Progenitor cell of endocrine pancreas (in vitro differentiated cells): ENCODE measurements around the gene TMEM51. TPM values are rescaled to one million over a fixed set of nuclear protein-coding genes. Genes with fewer than 3 reads are reported as not detected.

Experiments used
- DNase-seq: peaks from one replicate; pipeline ENCODE4 v3.0.0; 2021; ENCODE audit warnings: low spot score; ENCODE audit not compliant: unreplicated experiment
- H3K27ac Mint-ChIP-seq: 2 replicates; pipeline ENCODE4 v1.8.0; 2021; ENCODE audit warnings: mild to moderate bottlenecking, moderate library complexity, mixed read lengths
- H3K27me3 Mint-ChIP-seq: 2 replicates; pipeline ENCODE4 v1.8.0; 2021; ENCODE audit warnings: mixed read lengths
- H3K36me3 Mint-ChIP-seq: 2 replicates; pipeline ENCODE4 v1.8.0; 2022; ENCODE audit warnings: mixed read lengths; ENCODE audit not compliant: insufficient read depth
- H3K4me1 Mint-ChIP-seq: 2 replicates; pipeline ENCODE4 v1.8.0; 2021; ENCODE audit warnings: low read depth, mixed read lengths
- H3K4me3 Mint-ChIP-seq: 2 replicates; pipeline ENCODE4 v1.8.0; 2021; ENCODE audit warnings: low read depth, mild to moderate bottlenecking, moderate library complexity, mixed read lengths
- H3K9me3 Mint-ChIP-seq: 2 replicates; pipeline ENCODE4 v1.8.0; 2021; ENCODE audit warnings: low read depth, mixed read lengths
- total RNA-seq: library from RNA; stranded (reverse); gene quantifications from 2 replicates; pipeline ENCODE4 v1.2.1, GENCODE V29; 2021
- TF ChIP-seq, protein P1 (sequence below): fragments of 200-600 bp; sonication (generic); IDR thresholded peaks from one replicate; pipeline ENCODE4 v1.5.0; 2021; ENCODE audit warnings: antibody characterized with exemption, mild to moderate bottlenecking; ENCODE audit not compliant: unreplicated experiment

TMEM51 gene
- total RNA-seq, 1 donor from 2014 or later = 14.8 TPM

GRCh38 chr1:15107911-15108310 is 45.6 kb upstream of the TMEM51 start:
- no peak for DNase-seq
- TF ChIP-seq, protein P1, sequence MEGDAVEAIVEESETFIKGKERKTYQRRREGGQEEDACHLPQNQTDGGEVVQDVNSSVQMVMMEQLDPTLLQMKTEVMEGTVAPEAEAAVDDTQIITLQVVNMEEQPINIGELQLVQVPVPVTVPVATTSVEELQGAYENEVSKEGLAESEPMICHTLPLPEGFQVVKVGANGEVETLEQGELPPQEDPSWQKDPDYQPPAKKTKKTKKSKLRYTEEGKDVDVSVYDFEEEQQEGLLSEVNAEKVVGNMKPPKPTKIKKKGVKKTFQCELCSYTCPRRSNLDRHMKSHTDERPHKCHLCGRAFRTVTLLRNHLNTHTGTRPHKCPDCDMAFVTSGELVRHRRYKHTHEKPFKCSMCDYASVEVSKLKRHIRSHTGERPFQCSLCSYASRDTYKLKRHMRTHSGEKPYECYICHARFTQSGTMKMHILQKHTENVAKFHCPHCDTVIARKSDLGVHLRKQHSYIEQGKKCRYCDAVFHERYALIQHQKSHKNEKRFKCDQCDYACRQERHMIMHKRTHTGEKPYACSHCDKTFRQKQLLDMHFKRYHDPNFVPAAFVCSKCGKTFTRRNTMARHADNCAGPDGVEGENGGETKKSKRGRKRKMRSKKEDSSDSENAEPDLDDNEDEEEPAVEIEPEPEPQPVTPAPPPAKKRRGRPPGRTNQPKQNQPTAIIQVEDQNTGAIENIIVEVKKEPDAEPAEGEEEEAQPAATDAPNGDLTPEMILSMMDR = no peak
- H3K27me3 Mint-ChIP-seq = peaks cover 5% of the 10 kb centered on the region
- H3K4me3 Mint-ChIP-seq = no peak overlapping the region
- no peak overlapping the region for H3K27ac Mint-ChIP-seq
- H3K4me1 Mint-ChIP-seq = peaks cover 4% of the 10 kb centered on the region
- H3K36me3 Mint-ChIP-seq = no peaks in the 10 kb centered on the region
- H3K9me3 Mint-ChIP-seq = no peaks in the 10 kb centered on the region

DNA sequence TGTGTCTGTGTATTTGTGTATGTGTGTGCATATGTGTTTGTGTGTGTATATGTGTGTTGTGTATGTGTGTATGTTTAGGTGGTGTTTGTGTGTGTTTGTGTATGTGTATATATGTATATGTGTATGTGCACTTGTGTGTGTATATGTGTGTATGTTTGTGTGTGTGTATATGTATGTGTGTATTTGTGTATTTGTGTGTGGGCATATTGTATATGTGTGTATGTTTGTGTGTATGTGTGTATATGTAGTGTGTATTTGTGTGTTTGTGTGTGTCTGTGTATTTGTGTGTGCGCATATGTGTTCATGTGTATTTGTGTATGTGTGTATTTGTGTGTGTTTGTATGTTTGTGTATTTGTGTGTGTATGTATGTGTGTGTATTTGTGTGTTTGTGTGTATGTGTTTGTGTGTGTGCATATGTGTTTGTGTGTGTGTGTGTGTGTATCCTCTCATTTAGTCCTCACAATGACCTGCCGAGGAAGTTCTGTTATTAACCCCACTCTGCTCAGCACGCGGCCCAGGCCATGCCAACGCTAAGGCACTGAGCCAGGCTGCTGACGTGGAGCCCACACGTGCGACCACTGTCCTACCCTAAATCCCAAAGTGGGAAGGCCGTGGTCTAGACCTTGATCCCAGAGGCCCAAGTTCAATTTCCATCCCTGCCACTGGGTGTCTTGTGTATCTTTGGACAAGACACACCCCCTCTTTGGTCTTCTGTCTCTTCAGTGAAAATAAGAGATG is 43.2 kb upstream of the TMEM51 start:
- no peak overlapping the region for H3K27ac Mint-ChIP-seq
- H3K27me3 Mint-ChIP-seq = peaks cover 10% of the 10 kb centered on the region
- H3K4me1 Mint-ChIP-seq = peaks cover 6% of the 10 kb centered on the region
- TF ChIP-seq, protein P1 = no peak
- no peaks in the 10 kb centered on the region for H3K9me3 Mint-ChIP-seq
- H3K4me3 Mint-ChIP-seq = no peak overlapping the region
- H3K36me3 Mint-ChIP-seq = no peaks in the 10 kb centered on the region
- no peak for DNase-seq

DNA sequence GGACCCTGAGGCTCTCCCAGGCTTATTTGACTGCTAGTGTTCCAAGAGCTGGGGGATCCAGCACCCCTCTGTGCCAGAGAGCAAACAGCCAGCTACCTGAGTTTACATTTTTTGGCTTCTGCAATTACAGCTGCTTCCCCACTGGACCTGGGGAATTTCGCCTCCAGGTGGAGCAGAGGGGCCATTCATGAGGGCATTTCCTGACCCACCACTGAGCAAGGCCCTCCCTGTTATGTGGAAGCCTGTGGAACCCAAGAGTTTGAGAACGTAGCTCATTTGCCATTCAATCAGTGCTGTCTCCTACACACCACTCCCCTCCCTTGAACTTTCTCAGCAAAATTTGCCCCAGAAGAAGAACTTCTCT is 42.7 kb upstream of the TMEM51 start:
- Mint-ChIP-seq H3K9me3 (no peaks in the 10 kb centered on the region), H3K4me1 (peaks cover 6% of the 10 kb centered on the region), H3K27me3 (peaks cover 13% of the 10 kb centered on the region), H3K36me3 (no peaks in the 10 kb centered on the region), H3K4me3 (no peak overlapping the region), H3K27ac (no peak overlapping the region)
- DNase-seq = no peak
- TF ChIP-seq, protein P1 = peak; percentile 20

GRCh38 chr1:15113146-15113545 is 40.4 kb upstream of the TMEM51 start:
- no peak for DNase-seq
- H3K27ac Mint-ChIP-seq = no peak overlapping the region
- no peak overlapping the region for H3K4me3 Mint-ChIP-seq
- H3K36me3 Mint-ChIP-seq = no peaks in the 10 kb centered on the region
- peaks cover 6% of the 10 kb centered on the region for H3K4me1 Mint-ChIP-seq
- peaks cover 23% of the 10 kb centered on the region for H3K27me3 Mint-ChIP-seq
- TF ChIP-seq, protein P1 = no peak
- H3K9me3 Mint-ChIP-seq = no peaks in the 10 kb centered on the region

GRCh38 chr1:15114884-15115283 is 38.7 kb upstream of the TMEM51 start:
- TF ChIP-seq, protein P1 = no peak
- no peak for DNase-seq
- no peaks in the 10 kb centered on the region for H3K9me3 Mint-ChIP-seq

More at GRCh38 chr1:15114884-15115283, 38.7 kb upstream of the TMEM51 start:
- Mint-ChIP-seq H3K27me3 (peaks cover 25% of the 10 kb centered on the region), H3K4me3 (no peak overlapping the region), H3K36me3 (no peaks in the 10 kb centered on the region), H3K27ac (no peak overlapping the region), H3K4me1 (peaks cover 6% of the 10 kb centered on the region)
